ENCODE measurements around the gene GPR119. TPM values are rescaled to one million over a fixed set of nuclear protein-coding genes. Genes with fewer than 3 reads are reported as not detected.
"Not testable (repeated sequence)": the region's sequence is repeated elsewhere in the genome, so short reads cannot be mapped to it uniquely, and the experiment has no call there.

The GPR119 gene
- total RNA-seq, 1 donor from 2014 or later, result not detected

GRCh38 chrX:130339408-130340222 is 45.9 kb downstream of the GPR119 start, which contains the start of gene SLC25A14:
SLC25A14 (plus strand) TSS chrX:130339919; CDS start chrX:130340279, 360 bp downstream.
- peak; percentile 70 for DNase-seq (ENCODE audit: low read depth)

- DNase-seq (ENCODE audit: low read depth), result not testable (repeated sequence)
These were observed 46.6 kb downstream of the GPR119 start for GRCh38 chrX:130338869-130339268.

- DNase-seq (ENCODE audit: low read depth), result no peak
These were observed 48.9 kb downstream of the GPR119 start for GRCh38 chrX:130336531-130336930.

Other genes starting within 250 kb of the GPR119 start
- 22.1 and 60.4 TPM in 2 replicates for gene AIFM1, start 219.8 kb downstream of the GPR119 start, total RNA-seq
- gene RAB33A, start 213.7 kb downstream of the GPR119 start, total RNA-seq, result 0.15 and 1.4 TPM in 2 replicates
- gene ZNF280C, start 116.8 kb downstream of the GPR119 start, total RNA-seq, result 2.6 and 6.0 TPM in 2 replicates
- gene SLC25A14, start 45.8 kb downstream of the GPR119 start, total RNA-seq, result 4.9 and 12.0 TPM in 2 replicates
- 18.5 and 19.6 TPM in 2 replicates for gene RBMX2, start 16.3 kb upstream of the GPR119 start, total RNA-seq

All from renal cortical epithelial cell (primary cell).